SK-N-SH treated with all-trans-retinoic acid at 6 μM for 48 hours (cell line): ENCODE measurements around the gene MYEOV.

Source experiments
- ARNTL ChIP-seq: fragments of 450-650 bp; formaldehyde crosslinking; IDR thresholded peaks from 2 replicates; pipeline ENCODE4 v1.5.0; 2020; ENCODE audit warnings: low read depth, mild to moderate bottlenecking, moderate library complexity, borderline replicate concordance
- CREB5 ChIP-seq: fragments of 250-450 bp; sonication (Bioruptor Pico); IDR thresholded peaks from 2 replicates; pipeline ENCODE4 v1.5.1; 2020; ENCODE audit warnings: low read depth, mild to moderate bottlenecking, moderate library complexity
- CSDC2 ChIP-seq: fragments of 250-450 bp; sonication (Bioruptor Pico); IDR thresholded peaks from 2 replicates; pipeline ENCODE4 v1.5.0; 2020; ENCODE audit warnings: mild to moderate bottlenecking, moderate library complexity
- ISL1 ChIP-seq: fragments of 250-450 bp; sonication (Bioruptor Pico); IDR thresholded peaks from 2 replicates; pipeline ENCODE4 v2.1.2; 2022; ENCODE audit warnings: mild to moderate bottlenecking, moderate library complexity
- OSR1 ChIP-seq: fragments of 250-450 bp; sonication (Bioruptor Pico); IDR thresholded peaks from 2 replicates; pipeline ENCODE4 v1.8.0; 2022; ENCODE audit warnings: moderate library complexity, mild to moderate bottlenecking, inconsistent platforms
- PATZ1 ChIP-seq: fragments of 250-450 bp; sonication (Bioruptor Pico); IDR thresholded peaks from 2 replicates; pipeline ENCODE4 v1.8.0; 2020; ENCODE audit warnings: mild to moderate bottlenecking, moderate library complexity, borderline replicate concordance
- POU6F1 ChIP-seq: fragments of 250-450 bp; sonication (Bioruptor Pico); IDR thresholded peaks from 2 replicates; pipeline ENCODE4 v1.8.0; 2021; ENCODE audit warnings: low read depth, mild to moderate bottlenecking, moderate library complexity, borderline replicate concordance
- PPARA ChIP-seq: fragments of 250-450 bp; sonication (Bioruptor Pico); IDR thresholded peaks from 2 replicates; pipeline ENCODE4 v1.5.0; 2020; ENCODE audit warnings: mild to moderate bottlenecking, borderline replicate concordance
- RARB ChIP-seq: fragments of 250-450 bp; sonication (Bioruptor Pico); IDR thresholded peaks from 2 replicates; pipeline ENCODE4 v1.8.0; 2021; ENCODE audit warnings: mild to moderate bottlenecking, moderate library complexity
- TCF4 ChIP-seq: fragments of 250-450 bp; sonication (Bioruptor Pico); IDR thresholded peaks from 2 replicates; pipeline ENCODE4 v1.8.0; 2021; ENCODE audit warnings: mild to moderate bottlenecking, moderate library complexity, borderline replicate concordance
- ZFP3 ChIP-seq: fragments of 250-450 bp; sonication (Bioruptor Pico); IDR thresholded peaks from 2 replicates; pipeline ENCODE4 v1.5.0; 2020; ENCODE audit warnings: mild to moderate bottlenecking, moderate library complexity
- ZFP30 ChIP-seq: fragments of 450-650 bp; formaldehyde crosslinking; IDR thresholded peaks from 2 replicates; pipeline ENCODE4 v1.5.0; 2022; ENCODE audit warnings: mild to moderate bottlenecking, moderate library complexity
- ZNF565 ChIP-seq: fragments of 450-650 bp; formaldehyde crosslinking; conservative IDR thresholded peaks from 2 replicates; pipeline ENCODE4 v1.5.0; 2020; ENCODE audit warnings: low read depth, mild to moderate bottlenecking, moderate library complexity
- ZNF8 ChIP-seq: fragments of 450-650 bp; formaldehyde crosslinking; IDR thresholded peaks from 2 replicates; pipeline ENCODE4 v1.5.0; 2020; ENCODE audit warnings: mild to moderate bottlenecking, moderate library complexity

- TF ChIP-seq PPARA (no peak), CSDC2 (CRISPR knock-in tag) (no peak), TCF4 (CRISPR knock-in tag) (no peak), ZNF565 (no peak), ZNF8 (CRISPR knock-in tag) (no peak), CREB5 (CRISPR knock-in tag) (no peak), ZFP3 (CRISPR knock-in tag) (no peak), POU6F1 (no peak), PATZ1 (CRISPR knock-in tag) (no peak), ZFP30 (CRISPR knock-in tag) (no peak), ARNTL (CRISPR knock-in tag) (no peak), RARB (CRISPR knock-in tag) (no peak), OSR1 (CRISPR knock-in tag) (no peak), ISL1 (CRISPR knock-in tag) (no peak)
These were observed 14.0 kb downstream of the MYEOV start for GRCh38 chr11:69307871-69308431.
